GM12875 (cell line): ENCODE results near the gene HSD11B2.
A peak's percentile ranks its signal among the peaks of the same experiment; 100 is the strongest.

Source experiments
- H3K4me3 ChIP-seq: one replicate; pipeline ENCODE4 v1.5.1; 2011; ENCODE audit warnings: low read depth, low read length, control low read depth
- TF ChIP-seq, protein P1 (sequence below): IDR thresholded peaks from 2 replicates; pipeline ENCODE4 v1.5.1; 2011; ENCODE audit warnings: low read depth, mild to moderate bottlenecking, control low read depth, inconsistent platforms, low read length, moderate library complexity, borderline replicate concordance; ENCODE audit not compliant: insufficient read depth

HSD11B2 gene

DNA sequence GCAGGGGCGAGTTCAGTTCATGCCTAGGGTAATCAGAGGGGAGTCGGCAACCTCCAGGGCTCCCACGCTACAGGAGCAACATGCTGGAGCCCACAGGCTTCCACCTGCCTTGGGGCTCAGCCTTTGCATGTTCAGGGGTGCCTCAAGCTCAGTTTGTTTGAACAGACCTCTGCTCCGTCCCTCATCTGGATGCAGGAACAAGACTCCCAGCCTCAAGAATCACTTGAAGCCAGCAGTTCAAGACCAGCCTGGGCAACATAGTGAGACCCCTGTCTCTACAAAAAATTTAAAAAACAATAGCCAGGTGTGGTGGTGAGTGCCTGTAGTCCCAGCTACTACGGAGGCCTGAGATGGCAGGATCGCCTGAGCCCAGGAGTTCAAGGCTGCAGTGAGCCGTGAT is 4.9 kb upstream of the HSD11B2 start:
- TF ChIP-seq, protein P1, sequence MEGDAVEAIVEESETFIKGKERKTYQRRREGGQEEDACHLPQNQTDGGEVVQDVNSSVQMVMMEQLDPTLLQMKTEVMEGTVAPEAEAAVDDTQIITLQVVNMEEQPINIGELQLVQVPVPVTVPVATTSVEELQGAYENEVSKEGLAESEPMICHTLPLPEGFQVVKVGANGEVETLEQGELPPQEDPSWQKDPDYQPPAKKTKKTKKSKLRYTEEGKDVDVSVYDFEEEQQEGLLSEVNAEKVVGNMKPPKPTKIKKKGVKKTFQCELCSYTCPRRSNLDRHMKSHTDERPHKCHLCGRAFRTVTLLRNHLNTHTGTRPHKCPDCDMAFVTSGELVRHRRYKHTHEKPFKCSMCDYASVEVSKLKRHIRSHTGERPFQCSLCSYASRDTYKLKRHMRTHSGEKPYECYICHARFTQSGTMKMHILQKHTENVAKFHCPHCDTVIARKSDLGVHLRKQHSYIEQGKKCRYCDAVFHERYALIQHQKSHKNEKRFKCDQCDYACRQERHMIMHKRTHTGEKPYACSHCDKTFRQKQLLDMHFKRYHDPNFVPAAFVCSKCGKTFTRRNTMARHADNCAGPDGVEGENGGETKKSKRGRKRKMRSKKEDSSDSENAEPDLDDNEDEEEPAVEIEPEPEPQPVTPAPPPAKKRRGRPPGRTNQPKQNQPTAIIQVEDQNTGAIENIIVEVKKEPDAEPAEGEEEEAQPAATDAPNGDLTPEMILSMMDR, result no peak
- no peak overlapping the region for H3K4me3 ChIP-seq

DNA sequence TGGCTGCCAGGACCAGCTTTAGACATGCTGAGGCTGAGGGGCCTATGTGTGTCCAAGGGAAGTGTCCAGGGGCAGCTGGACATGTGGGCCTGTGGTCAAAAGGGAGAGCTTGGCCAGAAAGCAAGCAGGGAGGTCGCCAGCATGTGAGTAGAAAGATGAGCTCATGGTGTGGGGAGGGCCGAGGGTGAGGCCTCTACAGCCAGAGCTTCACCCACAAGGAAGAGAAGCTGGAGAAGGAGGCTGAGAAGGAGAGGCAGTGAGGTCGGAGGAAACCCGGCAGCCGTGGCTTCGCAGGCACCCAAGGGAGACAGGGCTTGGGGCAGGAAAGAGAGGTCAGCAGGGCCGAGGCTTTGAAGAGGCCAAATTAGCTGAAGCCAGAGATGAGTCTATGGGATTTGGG is 4.0 kb upstream of the HSD11B2 start:
- TF ChIP-seq, protein P1, result no peak
- no peak overlapping the region for H3K4me3 ChIP-seq

DNA sequence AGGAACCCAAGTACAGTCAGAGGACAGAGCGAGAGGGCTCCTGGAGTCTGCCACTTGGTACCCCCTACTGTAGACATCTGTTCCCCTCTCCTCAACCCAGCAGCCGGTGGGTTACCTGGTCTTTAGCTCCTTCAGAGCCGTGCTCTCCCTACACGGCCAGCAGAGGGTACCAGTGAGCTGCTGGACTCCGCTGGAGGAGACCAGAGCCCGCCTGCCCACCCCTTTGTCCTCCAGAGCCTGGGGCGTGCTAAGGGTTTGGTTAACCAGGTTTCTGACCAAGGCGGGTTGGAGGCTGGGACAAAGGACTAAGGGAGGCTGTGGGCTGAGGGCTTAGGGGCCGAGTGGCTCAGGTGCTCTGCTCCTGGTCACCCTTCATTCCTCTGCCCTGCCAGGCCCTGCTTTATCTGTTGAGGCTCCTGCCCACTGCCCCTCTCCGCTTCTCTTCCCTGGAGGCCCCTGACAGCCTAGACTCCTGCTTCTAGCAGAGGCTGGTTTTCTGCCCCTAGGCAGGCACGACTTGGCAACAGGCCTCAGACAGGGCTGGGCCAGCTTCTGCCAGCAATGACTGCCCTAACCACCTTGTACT is 2.7 kb upstream of the HSD11B2 start:
- TF ChIP-seq, protein P1, result peak; percentile 95
- no peak overlapping the region for H3K4me3 ChIP-seq

DNA sequence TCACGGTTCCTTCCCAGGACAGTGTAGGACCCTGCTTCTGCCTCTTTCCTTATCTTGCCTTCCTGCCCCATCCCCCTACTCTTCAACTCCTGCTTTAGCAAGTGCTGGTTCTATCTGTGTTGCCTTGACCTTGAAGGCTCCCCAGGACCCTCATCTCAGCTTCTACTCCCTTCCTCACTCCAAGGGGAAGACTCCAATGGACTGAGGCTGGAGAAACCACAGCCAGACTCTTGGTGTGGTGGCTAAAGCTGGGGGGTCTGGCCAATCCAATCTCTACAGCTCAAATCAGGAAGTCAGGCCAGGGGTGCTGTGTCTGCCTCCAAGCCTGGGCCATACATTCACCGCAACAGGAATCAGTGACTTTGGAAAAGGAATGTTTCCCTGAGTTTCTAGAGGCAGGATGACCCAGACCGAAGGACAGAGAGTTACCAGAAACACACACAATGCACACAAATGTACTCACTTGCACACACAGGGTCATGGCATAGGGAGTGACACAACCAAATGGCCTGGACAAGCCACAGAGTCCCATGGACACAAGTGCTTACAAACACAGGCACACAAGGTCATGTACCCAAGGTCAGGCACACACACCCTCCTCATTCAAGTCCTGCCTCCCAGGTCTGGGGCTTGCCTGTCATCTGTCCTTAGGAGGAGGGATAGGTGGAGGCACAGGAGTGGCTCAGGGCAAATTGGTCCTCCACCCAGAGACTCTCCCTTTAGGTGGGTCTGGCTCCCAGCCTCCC is 1.7 kb upstream of the HSD11B2 start:
- H3K4me3 ChIP-seq, result no peak overlapping the region
- TF ChIP-seq, protein P1, result no peak

DNA sequence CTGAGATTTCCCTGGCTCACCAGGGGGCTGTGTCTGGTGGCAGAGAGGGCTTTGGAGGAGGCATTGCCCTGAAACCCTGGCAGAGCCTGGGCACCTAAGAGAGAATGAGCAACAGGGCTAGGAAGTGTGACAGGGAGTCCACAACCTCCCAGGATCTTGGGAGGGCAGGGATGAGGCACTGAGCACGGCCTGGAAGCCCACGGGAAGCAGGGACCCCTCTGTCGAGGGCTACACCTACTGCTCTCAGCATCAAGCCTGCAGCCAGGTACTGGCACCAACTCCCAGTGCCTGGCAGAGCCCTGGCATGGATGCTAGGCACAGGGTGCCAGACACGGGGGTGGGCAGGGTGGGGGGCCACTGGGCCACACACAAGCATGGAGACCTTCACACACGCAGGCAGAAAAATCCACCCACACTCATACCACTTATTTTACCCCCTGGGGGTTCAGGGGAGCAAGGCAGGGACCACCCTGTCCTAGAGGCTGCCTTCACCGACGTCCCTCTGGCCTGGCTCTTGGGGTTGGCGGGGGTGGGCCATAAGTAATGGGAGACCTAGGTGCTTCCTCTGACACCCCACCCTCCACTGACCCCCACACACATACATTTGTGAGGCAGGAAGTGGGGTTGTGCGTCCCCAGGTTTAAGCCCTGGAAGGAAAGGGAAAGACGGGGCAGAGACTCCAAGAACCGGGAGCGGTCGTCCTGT is 970 bp upstream of the HSD11B2 start:
- TF ChIP-seq, protein P1, result no peak
- H3K4me3 ChIP-seq, result no peak overlapping the region

DNA sequence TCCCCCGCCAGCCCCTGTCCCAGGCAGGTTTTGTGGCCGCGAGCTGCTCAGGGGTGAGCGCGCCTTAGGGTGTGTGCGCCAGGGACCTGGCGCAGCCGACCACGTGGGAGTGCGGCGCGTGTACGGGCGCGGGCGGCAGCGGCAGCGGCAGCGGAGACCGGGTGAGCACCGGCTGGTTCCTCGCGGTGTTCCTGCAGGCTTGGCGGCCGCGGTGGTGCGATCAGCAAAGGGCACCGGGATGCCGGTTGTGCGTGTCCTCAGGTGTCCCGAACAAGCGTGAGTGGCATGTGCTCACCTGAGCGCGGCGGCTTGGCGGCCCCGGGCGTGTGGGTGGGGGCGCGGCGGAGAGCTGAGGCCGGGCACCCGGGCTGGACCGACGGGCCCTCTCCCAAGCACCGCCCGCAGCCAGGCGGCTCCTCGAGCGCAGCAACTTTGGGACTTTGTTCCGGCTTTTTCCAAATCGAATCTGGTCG is 381 bp upstream of the HSD11B2 start:
- H3K4me3 ChIP-seq, result peak overlapping the region; percentile 11
- TF ChIP-seq, protein P1, result no peak
